HepG2 (cell line): ENCODE data around the gene DPEP3. TPM values are rescaled to one million over a fixed set of nuclear protein-coding genes. Genes with fewer than 3 reads are reported as not detected.

Experiments used
- KDM3A ChIP-seq: IDR thresholded peaks from 2 replicates; pipeline ENCODE4 v1.6.1; 2018; ENCODE audit warnings: low read depth, missing compliant biosample characterization
- MIER3 ChIP-seq: IDR thresholded peaks from 2 replicates; pipeline ENCODE4 v1.6.1; 2016; ENCODE audit warnings: missing compliant biosample characterization, borderline replicate concordance
- MTA3 ChIP-seq: sonication (generic); formaldehyde crosslinking; IDR thresholded peaks from 2 replicates; pipeline ENCODE4 v1.4.0; 2020; ENCODE audit warnings: missing genetic modification reagents
- PAF1 ChIP-seq: IDR thresholded peaks from 2 replicates; pipeline ENCODE4 v1.6.1; 2016; ENCODE audit warnings: missing genetic modification reagents, missing compliant biosample characterization
- PAWR ChIP-seq: sonication (generic); formaldehyde crosslinking; IDR thresholded peaks from 2 replicates; pipeline ENCODE4 v1.4.0; 2020; ENCODE audit warnings: missing genetic modification reagents, mild to moderate bottlenecking, borderline replicate concordance
- RNF2 ChIP-seq: fragments of 450-650 bp; conservative IDR thresholded peaks from 2 replicates; pipeline ENCODE4 v1.6.1; 2016; ENCODE audit warnings: low read depth
- SOX5 ChIP-seq: IDR thresholded peaks from 2 replicates; pipeline ENCODE4 v1.6.1; 2016; ENCODE audit warnings: borderline replicate concordance
- SP1 ChIP-seq, 2 experiments: fragments of 450-650 bp in 1 of 2; sonication (generic) in 1 of 2; formaldehyde crosslinking in 1 of 2; IDR thresholded peaks; 2 replicates each; pipeline versions ENCODE4 v1.4.0 to v1.6.1; 2016 to 2020; ENCODE audit warnings: missing genetic modification reagents in 1 of 2
- SRF ChIP-seq: IDR thresholded peaks from 2 replicates; pipeline ENCODE4 v1.6.1; 2011; ENCODE audit warnings: mild to moderate bottlenecking, low read depth, low read length, moderate library complexity
- TP53 ChIP-seq: sonication (generic); formaldehyde crosslinking; conservative IDR thresholded peaks from 2 replicates; pipeline ENCODE4 v1.4.0; 2020; ENCODE audit warnings: missing genetic modification reagents
- ZNF598 ChIP-seq: sonication (generic); formaldehyde crosslinking; IDR thresholded peaks from 2 replicates; pipeline ENCODE4 v1.5.1; 2020; ENCODE audit warnings: mild to moderate bottlenecking, missing genetic modification reagents, borderline replicate concordance
- ZNF660 ChIP-seq: sonication (generic); formaldehyde crosslinking; IDR thresholded peaks from 2 replicates; pipeline ENCODE4 v1.5.1; 2020; ENCODE audit warnings: mild to moderate bottlenecking, low read depth, missing genetic modification reagents, borderline replicate concordance
- ZNF891 ChIP-seq: sonication (generic); formaldehyde crosslinking; IDR thresholded peaks from 2 replicates; pipeline ENCODE4 v1.5.0; 2020; ENCODE audit warnings: mild to moderate bottlenecking, missing genetic modification reagents
- ZSCAN9 ChIP-seq: IDR thresholded peaks from 2 replicates; pipeline ENCODE4 v1.6.1; 2016; ENCODE audit warnings: borderline replicate concordance
- polyA plus RNA-seq, 8 experiments: library from polyadenylated mRNA; depleted of rRNA in 3 of 8; stranded (reverse) in 7 of 8; unstranded in 1 of 8; fragments of >200 nt; fragmentation: Illumina TruSeq in 4 of 8; extraction: Trizol in 4 of 8; gene quantifications; 2 replicates each; pipeline versions ENCODE4 v1.2.1 to v1.2.3, GENCODE V29; 2011 to 2016; ENCODE audit warnings: low read depth in 4 of 8, missing spikeins in 1 of 8, mixed read lengths in 1 of 8; ENCODE audit not compliant: insufficient read depth in 1 of 8
- total RNA-seq, 5 experiments: library from RNA; depleted of rRNA; stranded (reverse); fragments of >200 nt; fragmentation: Illumina TruSeq; extraction: Trizol; gene quantifications; 2 replicates each; pipeline ENCODE4 v1.2.3, GENCODE V29; 2016; ENCODE audit warnings: low read depth in 1 of 5
- TF ChIP-seq, protein P1 (sequence below): sonication (generic); formaldehyde crosslinking; IDR thresholded peaks from 2 replicates; pipeline ENCODE4 v1.8.0; 2022; ENCODE audit warnings: missing genetic modification reagents, mild to moderate bottlenecking, inconsistent platforms, borderline replicate concordance
- TF ChIP-seq, protein P2 (sequence below): sonication (generic); formaldehyde crosslinking; IDR thresholded peaks from 2 replicates; pipeline ENCODE4 v1.4.0; 2020; ENCODE audit warnings: missing genetic modification reagents, borderline replicate concordance
- TF ChIP-seq, protein P3 (sequence below): sonication (generic); formaldehyde crosslinking; IDR thresholded peaks from 2 replicates; pipeline ENCODE4 v1.4.0; 2020; ENCODE audit warnings: missing genetic modification reagents, mild to moderate bottlenecking, borderline replicate concordance
- TF ChIP-seq, protein P4 (sequence below): sonication (generic); formaldehyde crosslinking; IDR thresholded peaks from 2 replicates; pipeline ENCODE4 v1.5.0; 2020; ENCODE audit warnings: mild to moderate bottlenecking, missing genetic modification reagents, borderline replicate concordance
- TF ChIP-seq, protein P5 (sequence below): sonication (generic); formaldehyde crosslinking; IDR thresholded peaks from 2 replicates; pipeline ENCODE4 v1.4.0; 2020; ENCODE audit warnings: missing genetic modification reagents

Gene DPEP3
- total and polyA plus RNA-seq, 2 of the 13 experiments (the other 11 are each of a cell fraction or from before 2014, with no cell fraction given), result not detected

DNA sequence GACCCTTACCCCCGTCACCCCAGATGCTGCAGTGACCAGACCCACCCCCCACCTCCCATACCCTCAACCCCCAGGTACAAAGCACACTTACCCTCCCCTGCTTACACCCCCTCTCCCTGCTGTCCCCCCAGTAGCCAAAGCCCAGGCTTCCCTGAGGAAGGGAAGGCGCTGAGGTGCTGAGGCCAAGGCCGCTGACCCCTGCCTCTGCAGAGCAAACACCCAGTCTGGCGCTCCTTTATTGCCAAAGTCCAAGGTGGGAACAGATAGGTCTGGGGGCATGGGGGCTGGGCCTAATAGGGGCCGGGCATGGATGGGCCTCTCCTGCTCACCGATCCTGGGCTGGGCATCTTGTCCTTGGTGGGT is 37.1 kb downstream of the DPEP3 start (continued):
- TF ChIP-seq, protein P1, sequence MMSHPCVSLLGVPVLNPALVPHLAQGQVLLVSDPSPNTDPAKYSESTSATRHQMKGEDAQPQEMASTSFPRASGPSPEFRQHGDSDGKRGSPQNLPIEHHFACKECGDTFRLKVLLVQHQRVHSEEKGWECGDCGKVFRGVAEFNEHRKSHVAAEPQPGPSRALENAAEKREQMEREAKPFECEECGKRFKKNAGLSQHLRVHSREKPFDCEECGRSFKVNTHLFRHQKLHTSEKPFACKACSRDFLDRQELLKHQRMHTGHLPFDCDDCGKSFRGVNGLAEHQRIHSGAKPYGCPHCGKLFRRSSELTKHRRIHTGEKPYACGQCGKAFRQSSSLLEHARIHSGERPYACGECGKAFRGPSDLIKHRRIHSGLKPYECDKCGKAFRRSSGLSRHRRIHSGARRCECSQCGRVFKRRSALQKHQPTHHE (CRISPR knock-in tag), result no peak
- TF ChIP-seq PAWR (CRISPR knock-in tag) (no peak), TP53 (CRISPR knock-in tag) (no peak), ZNF598 (CRISPR knock-in tag) (no peak), ZNF660 (CRISPR knock-in tag) (no peak), SP1 (IDR thresholded peaks at IDR 0.05) (no peak), SP1 (CRISPR knock-in tag; IDR thresholded peaks at IDR 0.05) (no peak; the same call in 1 of the 2 replicates), SRF (no peak), KDM3A (CRISPR knock-in tag) (no peak), SOX5 (CRISPR knock-in tag) (peak; percentile 26; the same call in 1 of the 2 replicates), MTA3 (no peak), PAF1 (CRISPR knock-in tag) (no peak), MIER3 (peak; percentile 57; the same call in 1 of the 2 replicates), ZNF891 (CRISPR knock-in tag) (no peak; the same call in 1 of the 2 replicates), ZSCAN9 (CRISPR knock-in tag) (0 out of 2 replicates have a peak, but pooled peaks have one; percentile 15), RNF2 (no peak)
- TF ChIP-seq, protein P2, sequence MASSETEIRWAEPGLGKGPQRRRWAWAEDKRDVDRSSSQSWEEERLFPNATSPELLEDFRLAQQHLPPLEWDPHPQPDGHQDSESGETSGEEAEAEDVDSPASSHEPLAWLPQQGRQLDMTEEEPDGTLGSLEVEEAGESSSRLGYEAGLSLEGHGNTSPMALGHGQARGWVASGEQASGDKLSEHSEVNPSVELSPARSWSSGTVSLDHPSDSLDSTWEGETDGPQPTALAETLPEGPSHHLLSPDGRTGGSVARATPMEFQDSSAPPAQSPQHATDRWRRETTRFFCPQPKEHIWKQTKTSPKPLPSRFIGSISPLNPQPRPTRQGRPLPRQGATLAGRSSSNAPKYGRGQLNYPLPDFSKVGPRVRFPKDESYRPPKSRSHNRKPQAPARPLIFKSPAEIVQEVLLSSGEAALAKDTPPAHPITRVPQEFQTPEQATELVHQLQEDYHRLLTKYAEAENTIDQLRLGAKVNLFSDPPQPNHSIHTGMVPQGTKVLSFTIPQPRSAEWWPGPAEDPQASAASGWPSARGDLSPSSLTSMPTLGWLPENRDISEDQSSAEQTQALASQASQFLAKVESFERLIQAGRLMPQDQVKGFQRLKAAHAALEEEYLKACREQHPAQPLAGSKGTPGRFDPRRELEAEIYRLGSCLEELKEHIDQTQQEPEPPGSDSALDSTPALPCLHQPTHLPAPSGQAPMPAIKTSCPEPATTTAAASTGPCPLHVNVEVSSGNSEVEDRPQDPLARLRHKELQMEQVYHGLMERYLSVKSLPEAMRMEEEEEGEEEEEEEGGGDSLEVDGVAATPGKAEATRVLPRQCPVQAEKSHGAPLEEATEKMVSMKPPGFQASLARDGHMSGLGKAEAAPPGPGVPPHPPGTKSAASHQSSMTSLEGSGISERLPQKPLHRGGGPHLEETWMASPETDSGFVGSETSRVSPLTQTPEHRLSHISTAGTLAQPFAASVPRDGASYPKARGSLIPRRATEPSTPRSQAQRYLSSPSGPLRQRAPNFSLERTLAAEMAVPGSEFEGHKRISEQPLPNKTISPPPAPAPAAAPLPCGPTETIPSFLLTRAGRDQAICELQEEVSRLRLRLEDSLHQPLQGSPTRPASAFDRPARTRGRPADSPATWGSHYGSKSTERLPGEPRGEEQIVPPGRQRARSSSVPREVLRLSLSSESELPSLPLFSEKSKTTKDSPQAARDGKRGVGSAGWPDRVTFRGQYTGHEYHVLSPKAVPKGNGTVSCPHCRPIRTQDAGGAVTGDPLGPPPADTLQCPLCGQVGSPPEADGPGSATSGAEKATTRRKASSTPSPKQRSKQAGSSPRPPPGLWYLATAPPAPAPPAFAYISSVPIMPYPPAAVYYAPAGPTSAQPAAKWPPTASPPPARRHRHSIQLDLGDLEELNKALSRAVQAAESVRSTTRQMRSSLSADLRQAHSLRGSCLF (CRISPR knock-in tag), result no peak
- TF ChIP-seq, protein P3, sequence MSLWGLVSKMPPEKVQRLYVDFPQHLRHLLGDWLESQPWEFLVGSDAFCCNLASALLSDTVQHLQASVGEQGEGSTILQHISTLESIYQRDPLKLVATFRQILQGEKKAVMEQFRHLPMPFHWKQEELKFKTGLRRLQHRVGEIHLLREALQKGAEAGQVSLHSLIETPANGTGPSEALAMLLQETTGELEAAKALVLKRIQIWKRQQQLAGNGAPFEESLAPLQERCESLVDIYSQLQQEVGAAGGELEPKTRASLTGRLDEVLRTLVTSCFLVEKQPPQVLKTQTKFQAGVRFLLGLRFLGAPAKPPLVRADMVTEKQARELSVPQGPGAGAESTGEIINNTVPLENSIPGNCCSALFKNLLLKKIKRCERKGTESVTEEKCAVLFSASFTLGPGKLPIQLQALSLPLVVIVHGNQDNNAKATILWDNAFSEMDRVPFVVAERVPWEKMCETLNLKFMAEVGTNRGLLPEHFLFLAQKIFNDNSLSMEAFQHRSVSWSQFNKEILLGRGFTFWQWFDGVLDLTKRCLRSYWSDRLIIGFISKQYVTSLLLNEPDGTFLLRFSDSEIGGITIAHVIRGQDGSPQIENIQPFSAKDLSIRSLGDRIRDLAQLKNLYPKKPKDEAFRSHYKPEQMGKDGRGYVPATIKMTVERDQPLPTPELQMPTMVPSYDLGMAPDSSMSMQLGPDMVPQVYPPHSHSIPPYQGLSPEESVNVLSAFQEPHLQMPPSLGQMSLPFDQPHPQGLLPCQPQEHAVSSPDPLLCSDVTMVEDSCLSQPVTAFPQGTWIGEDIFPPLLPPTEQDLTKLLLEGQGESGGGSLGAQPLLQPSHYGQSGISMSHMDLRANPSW (CRISPR knock-in tag), result 0 out of 2 replicates have a peak, but pooled peaks have one; percentile 16
- TF ChIP-seq, protein P4, sequence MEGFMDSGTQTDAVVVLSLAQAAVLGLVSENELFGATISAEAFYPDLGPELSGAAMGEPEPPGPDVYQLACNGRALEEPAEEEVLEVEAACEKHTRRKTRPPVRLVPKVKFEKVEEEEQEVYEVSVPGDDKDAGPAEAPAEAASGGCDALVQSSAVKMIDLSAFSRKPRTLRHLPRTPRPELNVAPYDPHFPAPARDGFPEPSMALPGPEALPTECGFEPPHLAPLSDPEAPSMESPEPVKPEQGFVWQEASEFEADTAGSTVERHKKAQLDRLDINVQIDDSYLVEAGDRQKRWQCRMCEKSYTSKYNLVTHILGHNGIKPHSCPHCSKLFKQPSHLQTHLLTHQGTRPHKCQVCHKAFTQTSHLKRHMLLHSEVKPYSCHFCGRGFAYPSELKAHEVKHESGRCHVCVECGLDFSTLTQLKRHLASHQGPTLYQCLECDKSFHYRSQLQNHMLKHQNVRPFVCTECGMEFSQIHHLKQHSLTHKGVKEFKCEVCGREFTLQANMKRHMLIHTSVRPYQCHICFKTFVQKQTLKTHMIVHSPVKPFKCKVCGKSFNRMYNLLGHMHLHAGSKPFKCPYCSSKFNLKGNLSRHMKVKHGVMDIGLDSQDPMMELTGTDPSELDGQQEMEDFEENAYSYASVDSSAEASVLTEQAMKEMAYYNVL, result peak; percentile 12; the same call in 1 of the 2 replicates
- TF ChIP-seq, protein P5, sequence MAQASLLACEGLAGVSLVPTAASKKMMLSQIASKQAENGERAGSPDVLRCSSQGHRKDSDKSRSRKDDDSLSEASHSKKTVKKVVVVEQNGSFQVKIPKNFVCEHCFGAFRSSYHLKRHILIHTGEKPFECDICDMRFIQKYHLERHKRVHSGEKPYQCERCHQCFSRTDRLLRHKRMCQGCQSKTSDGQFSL (CRISPR knock-in tag), result no peak
